Measurements from ENCODE around the gene PRXL2B.
A peak's percentile ranks its signal among the peaks of the same experiment; 100 is the strongest.

The PRXL2B gene

DNA sequence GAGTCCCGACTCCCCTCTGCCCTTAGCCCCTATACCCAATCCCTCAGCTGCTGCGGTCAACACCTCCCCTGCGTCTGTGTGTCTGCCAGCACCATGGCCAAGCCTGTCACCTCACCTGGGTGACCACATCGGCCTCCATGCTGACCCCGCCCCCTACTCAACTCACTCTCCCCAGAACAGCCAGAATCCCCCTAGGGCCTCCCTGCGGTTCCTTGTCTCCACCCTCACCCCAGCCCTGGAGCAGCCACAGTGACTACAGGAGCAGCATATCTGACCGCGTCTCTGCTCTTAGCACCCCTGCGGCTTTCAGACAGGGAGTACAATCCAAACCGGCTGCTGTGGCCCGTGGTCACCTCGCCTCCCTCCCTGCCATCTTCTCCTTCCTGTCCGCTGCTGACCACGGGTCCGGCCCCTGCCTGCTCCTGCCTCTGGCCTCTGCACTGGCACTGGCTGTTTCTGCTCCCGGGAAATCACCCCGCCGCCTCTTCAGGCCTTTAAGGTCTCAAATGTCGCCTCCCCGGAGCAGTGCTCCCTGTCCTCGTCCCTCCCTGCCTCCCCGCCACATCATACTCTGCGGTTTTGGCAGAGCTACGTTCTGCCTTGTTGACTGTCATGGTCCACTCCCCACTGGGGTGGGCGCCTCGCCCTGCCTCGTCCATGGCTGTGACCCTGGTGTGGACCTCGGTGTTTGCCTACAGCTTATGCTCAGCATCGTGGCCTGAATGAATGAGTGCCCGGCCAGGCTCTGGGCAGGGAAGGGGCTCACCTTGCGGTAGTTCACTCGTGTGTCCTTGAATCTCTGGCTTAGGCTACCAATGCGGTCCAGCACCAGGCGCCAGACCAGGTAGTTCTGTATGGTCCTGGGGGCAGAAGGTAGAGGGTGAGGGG is 11.1 kb downstream of the PRXL2B start:
- DNase-seq (ENCODE audit: low spot score), result no peak

DNA sequence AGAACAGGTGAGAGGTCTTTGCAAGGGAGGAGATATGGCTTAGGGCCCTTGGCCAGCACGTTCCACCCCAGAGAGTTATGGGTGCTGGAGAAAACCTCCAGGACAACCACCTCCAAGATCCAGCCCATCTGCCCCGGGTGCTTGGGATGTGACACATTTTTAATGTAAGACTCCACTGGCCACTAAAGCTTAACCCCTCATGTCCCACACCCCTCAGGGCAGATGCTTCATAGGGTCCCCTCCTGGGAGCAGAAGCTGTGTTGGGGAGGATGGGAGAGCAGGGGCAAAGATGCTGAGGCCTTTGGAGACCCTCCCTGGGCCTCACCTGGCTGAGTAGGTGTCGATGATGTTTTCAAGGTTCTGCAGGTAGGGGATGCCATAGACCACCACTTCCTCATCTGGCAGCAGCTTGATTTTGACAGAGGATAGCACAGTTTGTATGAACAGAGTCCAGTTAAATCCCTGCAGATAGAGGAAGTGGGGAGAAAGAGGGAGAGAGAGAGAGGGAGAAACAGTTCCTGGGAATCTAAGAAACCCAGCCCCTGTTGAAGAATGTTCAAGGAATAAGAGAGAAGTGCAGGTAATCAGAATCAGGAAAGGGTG is 11.9 kb downstream of the PRXL2B start:
- DNase-seq (ENCODE audit: low spot score), result peak; percentile 0

DNA sequence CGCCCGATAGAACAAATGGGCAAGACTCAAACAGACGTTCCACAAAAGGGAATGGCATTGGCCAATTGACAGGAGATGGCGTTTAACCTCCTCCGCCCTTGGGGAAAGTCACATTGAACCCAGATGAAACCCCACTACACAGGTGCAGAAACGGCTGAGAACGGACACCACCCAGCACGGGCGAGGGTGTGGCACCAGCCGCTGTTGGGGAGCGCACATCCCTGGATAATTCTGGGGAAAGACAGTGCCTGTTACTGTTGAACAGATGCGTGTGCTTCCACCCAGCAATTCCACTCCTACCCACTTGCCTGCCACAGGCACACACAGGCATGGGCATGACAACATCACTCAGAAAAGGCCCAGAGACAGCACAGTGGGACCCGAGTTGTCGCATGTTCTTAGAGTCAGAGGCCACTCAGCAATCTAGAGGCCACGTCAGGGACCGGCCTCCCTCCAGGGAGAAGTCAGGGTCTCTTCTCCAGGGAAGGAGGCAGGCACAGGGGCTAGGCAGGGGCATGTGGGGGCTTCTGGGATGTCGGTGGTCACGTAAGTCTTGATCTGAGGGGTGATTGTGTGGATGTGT is 15.2 kb downstream of the PRXL2B start:
- DNase-seq (ENCODE audit: low spot score), result no peak

DNA sequence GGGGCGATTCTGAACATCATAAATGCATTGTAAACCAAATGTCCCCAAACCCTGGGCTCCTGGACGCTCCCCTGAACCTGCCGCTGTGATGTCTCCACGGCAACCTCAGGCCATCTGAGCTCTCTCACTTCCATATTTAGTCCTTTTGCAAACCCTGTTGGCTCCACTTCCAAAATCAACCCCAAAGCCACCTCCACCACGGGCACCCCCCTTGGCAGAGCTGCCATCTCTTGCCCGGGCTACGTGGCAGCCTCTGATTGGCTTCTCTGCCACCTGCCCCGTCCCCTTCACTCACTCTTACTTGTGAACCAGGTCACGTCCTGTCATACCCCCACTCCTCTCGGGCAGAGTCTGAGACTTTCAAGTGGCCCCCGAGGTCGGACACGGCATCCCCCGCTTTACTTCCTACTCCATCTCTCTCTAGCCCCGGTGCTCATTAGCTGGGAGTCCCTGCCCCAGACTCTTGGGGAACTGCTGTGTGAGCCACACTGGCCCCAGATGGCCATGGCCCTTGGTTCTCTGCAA is 15.8 kb downstream of the PRXL2B start:
- no peak for DNase-seq (ENCODE audit: low spot score)

DNA sequence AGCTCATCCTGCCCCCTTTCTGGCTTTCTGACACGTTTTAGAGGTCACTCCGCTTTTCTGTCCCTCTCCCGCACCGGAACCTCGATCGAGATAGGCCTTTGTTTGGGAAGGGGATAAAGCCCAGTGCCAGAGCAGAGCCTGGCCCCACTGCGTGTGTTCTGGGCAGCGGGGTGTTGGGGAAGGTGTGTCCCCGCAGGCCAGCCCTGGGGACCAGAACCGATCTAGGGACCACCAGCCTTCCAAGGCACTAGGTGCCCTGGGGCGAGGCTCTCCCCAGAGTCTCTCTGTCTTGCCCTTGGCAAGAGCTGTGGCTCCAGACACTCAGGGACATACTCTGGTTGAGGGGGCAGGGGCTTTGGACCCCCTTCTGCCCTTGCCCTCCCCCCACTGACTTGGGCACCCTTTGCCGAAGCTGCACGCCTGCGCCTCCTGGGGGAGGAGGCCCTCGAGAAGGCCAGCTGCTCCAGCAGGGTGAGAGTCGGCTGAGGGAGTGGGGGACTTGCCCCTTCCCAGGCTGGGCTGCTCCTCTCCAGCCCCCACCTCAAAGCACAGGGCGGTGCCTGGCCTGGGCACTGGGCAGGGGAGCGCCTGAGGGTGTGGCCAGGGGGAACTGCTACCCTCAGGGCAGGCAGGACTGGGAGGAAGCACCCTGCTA is 16.4 kb downstream of the PRXL2B start:
- DNase-seq (ENCODE audit: low spot score), result no peak

DNA sequence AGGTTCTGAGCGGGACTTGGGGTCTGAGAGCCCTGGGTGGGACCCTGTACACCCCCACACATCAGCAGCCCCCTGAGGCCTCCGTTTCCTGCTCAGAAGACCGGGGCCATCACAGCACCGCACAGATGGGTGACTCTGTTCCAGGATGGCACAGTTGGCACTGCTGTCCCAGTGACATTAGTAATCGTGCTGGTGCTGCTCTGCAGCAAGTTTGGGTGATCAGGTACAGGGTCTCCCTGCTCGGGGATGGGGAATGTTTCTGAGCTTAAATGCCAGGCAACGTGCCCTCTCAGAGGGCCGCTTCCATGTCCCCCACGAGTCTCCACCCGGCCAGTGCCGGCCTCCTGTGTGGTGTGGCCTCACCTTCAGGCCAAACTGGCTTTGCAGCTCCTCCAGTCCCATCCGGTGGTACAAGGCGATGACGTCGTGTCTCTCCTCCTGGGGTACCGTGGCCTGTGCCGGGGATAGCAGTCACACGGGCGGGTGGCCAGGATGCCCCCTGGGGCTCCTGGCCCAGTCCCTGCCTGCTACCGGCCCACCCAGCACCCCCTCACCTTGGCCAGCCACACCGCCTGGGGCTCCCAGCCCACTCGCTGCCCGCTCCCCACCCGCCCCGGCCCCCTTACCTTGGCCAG is 17.1 kb downstream of the PRXL2B start:
- no peak for DNase-seq (ENCODE audit: low spot score)

DNA sequence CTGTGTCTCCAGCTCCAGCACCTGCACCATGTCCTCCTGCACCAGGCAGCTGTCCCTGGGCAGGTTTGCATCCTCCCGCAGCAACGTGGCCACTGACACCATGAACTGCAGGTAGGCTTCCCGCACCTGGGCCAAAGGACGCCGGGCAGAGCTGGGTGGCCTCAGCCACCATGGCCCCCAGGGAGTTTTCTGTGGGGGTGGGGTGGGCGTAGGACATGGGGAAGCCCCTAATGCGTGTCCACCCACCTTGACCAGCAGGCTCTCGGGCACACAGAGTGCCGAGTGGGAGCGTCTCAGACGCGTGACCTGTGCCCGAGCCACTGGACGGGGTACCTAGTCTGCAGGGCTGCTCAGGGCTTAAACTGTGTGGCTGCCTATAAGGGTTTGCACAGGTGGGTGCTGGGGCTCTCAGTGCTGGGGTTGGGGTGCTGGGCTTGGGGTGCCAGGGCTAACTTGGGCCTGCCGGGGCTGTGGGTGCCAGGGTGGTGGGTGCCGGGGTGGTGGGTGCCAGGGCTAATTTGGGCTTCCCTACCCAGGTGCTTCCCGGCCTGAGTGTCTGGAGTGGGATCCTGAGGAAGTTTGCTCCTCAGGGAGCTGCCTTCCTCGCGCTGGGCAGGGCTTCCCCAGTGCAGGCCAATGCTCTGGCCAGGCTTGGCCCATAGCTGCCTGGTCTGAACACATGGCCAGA is 17.7 kb downstream of the PRXL2B start:
- no peak for DNase-seq (ENCODE audit: low spot score)

DNA sequence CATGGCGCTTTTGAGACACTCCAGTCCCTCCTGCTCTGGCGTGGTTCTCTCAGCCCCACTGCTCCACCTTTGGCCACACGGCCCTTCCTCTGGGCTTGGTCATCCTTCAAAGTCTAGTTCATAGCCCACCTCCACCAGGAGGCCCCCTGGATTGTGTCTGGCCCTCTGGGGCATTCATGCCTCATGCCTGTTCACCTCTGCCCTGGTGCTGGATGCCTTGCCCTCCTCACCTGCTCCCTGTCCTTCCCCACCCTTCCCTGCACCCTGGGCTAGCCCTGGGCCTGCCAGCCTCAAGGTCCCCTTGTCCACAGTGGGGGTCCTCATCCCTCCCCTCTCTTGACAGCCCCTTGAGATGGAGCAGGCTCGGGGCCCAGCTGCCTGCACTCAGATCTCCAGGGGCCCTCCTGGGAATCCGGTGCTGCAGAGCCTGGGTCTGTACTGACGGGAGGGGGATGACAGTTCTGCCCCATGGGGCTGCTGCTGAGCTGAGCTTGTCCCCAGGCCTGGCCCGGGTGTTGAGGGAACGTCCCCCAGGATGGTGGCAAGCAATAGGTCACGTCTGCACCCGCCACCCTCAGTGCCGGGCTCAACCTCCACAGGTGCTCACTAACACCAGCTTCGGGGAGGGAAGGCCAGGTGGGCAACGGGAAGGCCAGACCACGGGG is 18.4 kb downstream of the PRXL2B start:
- no peak for DNase-seq (ENCODE audit: low spot score)

DNA sequence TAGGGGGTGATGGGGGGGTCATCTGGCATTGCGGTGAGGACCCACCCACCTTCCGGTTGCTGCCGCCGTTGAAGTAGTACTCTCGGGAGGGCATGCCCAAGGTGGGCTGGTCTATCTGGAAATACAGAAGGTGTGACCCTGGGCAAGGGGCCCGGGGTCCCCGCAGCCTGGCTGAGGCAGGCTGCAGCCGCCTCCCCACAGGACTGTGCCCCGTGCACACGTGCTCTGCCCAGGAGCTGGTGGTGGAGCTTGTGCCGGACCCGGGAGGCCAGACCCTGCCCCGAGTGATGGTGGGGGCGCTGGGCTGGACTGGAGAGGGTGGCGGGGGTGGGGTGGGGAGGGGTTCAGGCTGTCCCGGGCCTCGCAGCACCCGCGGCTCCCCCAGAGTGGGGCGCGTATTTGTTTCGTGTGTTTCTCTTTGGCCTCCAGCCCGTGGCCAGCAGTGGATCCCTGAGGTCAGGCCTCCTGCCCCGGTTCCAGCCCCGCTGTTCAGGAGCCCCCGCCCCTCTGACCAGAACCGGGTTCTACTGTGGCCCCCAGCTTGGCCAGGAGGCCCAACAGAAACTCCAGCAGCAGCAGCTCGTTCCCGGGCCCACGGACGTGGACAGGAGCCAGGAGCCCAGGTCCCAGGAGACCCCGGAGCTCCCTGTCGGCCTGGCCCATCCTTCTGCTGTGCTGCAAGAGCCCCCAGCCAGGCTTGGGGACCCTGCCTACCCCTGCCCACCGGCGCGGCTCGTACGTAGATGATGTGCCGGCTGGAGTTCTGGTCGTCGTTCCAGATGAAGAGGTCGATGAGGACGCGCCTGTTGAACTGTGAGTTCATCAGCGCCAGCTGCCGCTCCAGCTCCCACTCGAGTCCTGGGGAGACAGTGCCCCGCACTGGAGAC is 19.2 kb downstream of the PRXL2B start:
- DNase-seq (ENCODE audit: low spot score), result no peak

DNA sequence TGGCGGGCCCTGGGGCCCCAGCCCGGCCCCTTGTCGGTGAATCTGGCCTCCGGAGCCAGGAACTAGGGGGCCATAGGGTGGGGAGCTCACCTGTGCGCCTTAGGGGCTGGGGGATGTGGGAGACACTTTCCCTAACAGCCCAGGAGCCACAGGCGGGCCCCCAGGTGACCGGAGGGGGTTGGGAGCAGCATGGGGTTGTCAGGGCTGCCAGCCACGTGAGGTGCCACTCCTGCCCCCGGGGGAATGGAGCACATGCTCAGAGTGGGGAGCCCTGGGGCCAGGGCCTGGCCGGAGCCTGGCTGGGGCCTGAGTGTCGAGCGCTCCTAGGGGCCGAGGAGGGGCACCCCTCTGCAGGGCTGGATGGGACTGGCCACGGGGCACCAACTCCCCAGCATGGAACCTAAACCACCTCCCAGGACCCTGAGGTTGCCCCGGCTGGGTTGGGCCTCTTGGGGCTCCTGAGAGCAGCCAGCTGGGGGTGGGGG is 19.9 kb downstream of the PRXL2B start:
- DNase-seq (ENCODE audit: low spot score), result no peak

DNA sequence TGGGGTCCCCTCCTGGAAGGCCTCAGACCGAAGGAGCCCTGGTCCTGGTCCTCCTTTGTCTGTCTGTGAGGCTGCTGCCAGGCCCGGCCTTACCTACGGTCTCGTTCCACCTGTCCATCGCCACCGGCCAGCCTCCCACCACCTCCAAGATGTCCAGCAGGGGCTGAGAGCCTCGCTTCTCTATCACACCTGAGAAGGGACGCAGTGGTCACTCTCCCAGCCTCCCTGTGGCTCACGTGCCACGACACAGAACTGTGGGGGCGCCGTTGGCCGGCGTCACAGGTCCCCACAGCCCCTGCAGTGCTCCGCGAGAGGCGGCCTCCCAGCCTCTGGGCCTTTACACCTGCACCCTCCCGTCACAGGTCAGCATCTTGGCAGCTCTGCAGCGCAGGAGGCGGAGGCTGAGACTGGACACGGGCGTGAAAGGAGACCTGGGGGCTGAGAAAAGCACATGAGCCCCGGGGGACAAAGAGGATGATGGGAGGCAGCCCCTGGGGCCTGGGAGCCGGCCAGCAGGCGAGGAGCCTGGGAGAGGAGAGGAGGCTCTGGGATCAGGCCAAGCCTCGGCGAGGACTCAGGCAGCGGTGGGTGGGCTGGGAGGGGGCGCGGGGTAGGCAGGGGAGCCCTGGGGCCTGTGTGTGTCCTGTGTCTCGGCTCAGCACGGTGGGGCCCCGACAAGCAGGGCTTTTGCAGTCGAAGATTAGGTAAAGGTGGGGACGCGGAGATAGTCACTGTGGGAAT is 20.5 kb downstream of the PRXL2B start:
- no peak for DNase-seq (ENCODE audit: low spot score)

DNA sequence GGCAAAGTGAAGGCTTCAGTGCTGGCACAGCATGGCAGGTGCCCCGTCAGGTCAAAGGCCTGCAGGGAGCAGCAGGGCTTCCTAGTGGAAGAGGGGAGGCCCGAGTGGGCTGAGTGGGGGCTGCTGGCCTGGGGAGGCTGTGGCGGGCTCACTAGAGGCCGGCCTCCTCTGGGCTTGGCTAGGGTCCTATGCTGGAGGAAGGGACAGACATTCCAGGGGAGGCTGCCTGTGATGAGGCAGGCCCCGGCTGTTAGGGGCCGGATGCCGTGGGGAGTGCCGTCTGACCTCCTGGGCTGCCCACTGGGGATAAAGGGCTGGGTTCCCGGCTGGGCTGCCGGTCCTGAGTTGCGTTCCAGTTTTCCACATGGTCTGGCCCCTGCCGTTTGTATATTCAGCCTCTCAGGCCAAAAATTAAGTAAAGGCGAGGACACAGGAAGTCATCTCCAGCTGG is 21.1 kb downstream of the PRXL2B start:
- no peak for DNase-seq (ENCODE audit: low spot score)

DNA sequence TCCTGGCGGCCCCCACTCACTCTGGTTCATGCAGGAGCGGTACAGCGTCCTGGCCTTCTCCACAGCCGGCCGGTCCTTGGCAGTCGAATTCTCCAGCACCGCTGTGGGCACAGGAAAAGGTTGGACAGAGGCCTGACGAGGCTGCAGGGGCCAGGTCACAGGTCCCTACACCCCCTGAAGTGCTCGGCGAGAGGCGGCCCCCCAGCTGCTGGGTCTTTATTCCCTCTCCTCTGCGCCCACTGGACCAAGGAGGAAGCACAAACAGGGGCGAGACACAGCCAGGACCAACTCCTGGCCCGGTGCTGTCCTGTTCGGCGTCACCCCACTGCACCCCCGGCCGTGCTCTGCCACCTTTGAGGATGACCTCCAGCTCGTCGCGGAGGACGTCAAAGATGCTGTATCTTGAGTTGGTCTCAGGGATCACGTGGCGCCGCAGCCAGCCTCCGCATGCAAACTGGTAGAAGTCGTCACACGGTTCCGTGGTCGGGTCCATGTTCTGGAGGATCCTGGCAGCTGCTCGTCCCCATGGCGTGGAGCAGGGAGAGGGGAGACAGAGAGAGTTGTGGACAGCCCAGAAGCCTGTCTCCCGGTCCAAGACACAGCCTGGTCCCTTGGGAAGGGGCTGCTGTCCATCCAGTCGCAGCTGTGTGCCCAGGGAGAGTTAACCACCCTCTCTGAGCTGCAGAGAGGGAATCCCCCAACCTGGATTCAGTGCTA is 22.9 kb downstream of the PRXL2B start:
- no peak for DNase-seq (ENCODE audit: low spot score)

DNA sequence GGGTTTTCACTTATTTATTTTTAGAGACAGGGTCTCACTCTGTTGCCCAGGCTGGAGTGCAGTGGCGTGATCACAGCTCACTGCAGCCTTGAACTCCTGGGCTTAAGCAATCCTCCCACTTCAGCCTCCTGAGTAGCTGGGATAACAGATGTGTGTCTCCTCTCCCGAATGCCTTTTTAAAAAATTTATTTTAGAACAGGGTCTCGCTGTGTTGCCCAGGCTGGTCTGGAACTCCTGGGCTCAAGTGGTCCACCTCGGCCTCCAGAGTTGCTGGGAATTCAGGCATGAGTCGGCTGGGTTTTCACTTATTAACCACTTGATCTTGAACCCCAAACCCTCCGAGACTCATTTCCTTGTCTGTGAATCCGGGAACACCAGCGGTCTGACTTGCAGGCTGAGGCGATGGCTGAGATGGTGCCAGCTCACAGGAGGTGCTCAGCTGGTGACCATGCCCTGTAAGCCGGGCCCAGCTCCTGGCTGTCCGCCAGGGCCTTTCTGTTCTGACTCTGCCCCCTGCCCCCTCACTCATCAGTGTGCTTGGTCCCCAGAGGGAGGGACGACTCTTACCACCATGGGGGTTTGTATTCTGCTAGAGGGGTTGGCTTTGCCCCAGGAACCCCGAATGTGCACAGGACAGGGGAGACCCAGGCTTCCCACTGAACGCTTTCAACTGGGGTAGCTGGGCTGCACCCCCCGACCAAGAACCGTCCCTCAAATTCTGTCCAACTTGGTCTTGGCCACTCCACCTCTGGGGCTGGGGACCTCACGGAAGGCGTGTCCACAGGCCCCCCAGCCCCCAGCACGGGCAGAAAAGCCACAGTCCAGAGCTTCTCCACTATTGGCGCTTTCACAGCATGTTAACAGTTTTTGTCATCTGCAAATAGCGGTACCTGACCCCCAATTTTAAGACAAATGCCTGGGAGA is 23.7 kb downstream of the PRXL2B start:
- no peak for DNase-seq (ENCODE audit: low spot score)

DNA sequence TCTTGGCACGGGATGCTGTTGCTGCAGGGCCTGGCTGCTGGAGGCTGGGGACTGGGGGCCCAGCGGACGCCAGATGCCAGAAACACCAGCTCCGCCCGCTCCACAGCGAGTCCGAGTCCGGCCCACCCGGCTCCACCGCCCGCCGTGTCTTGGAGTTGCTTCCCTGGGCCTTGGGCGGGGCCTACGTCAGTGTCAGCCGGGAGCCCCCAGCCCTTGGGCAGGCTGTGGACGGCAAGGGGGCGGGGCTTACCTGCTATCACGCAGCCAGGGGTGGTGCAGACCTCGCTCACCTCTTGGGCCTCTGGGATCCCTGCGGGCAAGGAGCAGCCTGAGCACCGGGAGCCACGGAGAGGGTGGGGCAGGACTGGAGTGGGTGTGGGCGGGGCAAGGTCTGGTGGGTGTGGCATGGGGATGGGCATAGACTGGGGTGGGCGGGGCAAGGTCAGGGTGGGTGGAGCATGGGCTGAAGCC is 24.5 kb downstream of the PRXL2B start:
- DNase-seq (ENCODE audit: low spot score), result no peak

DNA sequence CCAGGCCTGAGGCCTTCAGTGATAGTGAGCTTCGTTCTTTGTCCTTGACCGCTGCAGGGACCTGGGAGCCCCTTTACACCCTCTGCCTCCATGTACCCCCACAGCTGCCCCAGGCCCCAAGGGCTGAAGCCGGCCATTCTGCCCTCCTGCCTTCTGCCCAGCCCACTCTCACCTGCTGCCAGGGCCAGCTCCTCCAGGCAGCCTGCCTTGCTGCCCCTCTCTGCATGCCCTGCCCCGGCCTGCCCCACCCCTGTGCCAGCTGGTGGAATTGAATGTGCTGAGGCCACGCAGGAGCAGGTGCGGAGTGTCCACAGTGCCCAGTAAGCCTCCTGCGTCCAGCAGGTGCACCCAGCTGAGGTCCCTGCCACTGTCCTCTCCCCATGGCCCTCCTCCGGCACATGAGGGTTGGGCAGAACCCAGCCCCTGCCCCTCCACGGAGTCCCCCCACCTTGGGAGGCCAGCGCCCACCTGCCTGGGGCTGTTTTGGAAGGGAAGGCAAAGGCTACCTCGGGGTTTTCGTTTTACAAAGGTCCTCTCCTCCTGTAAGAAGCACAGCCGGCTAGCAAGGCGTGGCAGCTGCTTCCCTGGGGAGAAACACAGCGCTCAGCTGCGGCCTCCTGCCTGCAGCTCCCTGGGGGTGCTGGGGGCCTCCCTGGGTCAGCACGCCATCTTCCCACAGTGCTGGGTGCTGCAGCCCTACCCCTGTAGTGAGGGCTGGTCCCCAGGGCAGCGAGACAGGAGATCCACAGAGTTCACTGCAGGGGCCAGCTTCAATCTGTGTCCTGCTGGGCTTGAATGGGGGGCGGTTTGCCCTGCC is 25.3 kb downstream of the PRXL2B start:
- no peak for DNase-seq (ENCODE audit: low spot score)

All from Ammon's horn (tissue), 1 donor.